Measurements from ENCODE around the gene KRTAP9-9. TPM values are rescaled to one million over a fixed set of nuclear protein-coding genes. Genes with fewer than 3 reads are reported as not detected.
"Not testable (repeated sequence)": the region's sequence is repeated elsewhere in the genome, so short reads cannot be mapped to it uniquely, and the experiment has no call there.

KRTAP9-9 gene
- total RNA-seq: not detected in 2 replicates

DNA sequence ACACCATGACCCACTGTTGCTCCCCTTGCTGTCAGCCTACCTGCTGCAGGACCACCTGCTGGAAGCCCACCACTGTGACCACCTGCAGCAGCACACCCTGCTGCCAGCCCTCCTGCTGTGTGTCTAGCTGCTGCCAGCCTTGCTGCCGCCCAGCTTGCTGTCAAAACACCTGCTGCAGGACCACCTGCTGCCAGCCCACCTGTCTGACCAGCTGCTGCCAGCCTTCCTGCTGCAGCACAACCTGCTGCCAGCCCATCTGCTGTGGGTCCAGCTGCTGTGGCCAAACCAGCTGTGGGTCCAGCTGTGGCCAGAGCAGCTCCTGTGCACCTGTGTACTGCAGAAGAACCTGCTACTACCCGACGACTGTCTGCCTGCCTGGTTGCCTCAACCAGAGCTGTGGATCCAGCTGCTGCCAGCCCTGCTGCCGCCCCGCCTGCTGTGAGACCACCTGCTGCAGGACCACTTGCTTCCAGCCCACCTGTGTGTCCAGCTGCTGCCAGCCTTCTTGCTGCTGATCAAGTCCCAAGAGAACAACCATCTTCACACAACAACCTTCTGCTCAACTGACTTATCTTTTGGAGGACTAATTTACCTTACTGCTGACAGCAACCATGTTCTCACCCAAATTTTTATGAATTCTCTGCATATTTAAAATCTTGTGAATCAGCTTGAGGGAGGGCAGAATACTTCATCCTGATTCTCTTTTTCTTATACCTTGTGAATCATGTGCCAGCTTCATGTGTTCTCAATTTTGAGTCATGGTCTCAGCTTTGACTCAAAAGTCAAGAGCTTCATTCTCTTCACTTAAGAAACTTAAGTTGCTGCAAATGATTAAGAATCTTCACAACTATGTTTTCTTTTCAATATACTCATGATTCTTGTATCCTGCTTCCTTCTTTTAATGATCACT lies at the start of gene KRTAP9-9:
Gene KRTAP9-9, plus strand, starts transcription at position 4 of the 910 bp plus-strand sequence.
- intact Hi-C loops (cut with micrococcal nuclease): not testable (repeated sequence)

DNA sequence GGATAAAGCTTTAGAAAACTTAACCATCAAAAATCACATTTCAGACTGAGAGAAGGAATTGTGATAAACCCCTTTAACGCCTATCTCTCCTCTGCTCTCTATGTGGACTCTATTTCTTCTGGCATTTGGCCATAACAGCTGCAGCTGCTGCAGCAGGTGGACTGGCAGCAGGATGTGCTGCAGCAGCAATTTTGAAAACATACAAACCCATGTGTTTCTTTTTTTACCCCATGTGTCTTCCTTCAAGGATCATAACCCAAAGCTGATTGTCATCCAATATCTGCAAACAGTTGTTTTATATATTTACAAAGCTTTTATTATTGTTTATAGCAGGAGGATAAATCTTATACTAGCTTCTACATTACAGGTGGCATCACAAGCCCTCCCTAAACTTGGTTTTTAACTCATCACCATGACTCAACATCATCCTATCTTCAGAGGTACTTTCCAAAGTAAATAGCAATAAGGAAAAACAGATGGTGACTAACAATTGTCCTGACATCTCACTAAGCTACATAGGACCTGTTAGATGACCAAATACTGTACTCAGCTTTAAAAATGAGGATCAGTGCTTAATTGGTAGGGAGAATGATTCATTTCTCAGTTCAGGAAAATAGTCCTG lies 43.2 kb upstream of the KRTAP9-9 start:
- intact Hi-C loops (cut with micrococcal nuclease): no loop called here

DNA sequence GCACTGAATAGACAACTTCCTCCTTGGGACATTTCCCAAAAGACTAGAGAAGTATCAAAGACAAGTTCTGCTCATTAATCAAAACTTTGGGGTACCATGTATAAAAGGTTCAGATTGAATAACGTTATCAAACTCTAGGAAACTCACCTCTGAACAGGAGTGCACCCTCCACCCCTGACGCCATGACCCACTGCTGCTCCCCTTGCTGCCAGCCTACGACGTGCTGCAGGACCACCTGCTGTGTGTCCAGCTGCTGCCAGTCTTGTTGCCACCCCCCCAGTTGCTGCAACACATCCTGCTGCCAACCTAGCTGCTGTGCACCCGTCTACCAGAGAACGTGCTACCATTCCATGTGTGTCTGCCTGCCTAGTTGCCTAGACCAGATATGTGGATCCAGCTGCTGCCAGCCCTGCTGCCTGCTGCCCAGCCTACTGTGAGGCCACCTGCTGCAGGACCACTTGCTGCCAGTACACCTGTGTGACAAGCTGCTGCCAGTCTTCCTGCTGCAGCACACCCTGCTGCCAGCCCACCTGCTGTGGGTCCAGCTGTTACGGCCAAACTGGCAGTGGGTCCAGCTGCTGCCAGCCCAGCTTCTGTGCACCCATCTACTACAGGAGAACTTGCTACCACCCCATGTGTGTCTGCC lies 42.5 kb upstream of the KRTAP9-9 start:
- intact Hi-C loops (cut with micrococcal nuclease): no loop called here

DNA sequence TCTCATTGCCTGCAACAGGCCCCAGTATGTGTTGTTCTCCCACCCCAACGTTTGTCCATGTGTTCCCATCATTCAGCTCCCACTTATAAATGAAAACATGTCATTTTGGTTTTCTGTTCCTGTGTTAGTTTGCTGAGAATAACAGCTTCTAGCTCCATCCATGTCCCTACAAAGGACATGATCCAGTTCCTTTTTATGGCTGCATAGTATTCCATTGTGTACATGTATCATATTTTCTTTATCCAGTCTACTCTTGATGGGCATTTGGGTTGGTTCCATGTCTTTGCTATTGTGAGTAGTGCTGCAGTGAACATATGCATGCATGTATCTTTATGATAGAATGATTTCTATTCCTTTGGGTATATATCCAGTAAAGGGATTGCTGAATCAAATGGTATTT lies 39.5 kb upstream of the KRTAP9-9 start:
- intact Hi-C loops (cut with micrococcal nuclease): no loop called here

DNA sequence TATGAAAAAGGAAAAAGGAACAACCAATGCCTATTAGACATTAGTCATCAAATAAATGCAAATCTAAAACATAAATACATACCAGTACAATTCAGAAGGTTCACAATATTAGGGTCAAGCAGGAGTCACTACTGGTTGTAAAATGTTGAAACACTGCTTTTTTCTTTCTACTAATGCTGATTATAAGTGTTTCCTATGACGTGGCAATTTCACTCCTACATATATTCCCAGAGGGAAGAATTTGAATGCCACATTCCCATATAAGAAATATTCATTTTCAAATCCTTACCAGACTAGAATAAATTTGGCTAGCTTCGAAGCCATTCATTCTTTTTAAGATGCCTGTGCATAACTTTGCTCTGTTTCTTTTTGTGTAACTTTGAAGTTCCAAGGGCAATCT lies 31.4 kb upstream of the KRTAP9-9 start:
- intact Hi-C loops (cut with micrococcal nuclease): no loop called here

DNA sequence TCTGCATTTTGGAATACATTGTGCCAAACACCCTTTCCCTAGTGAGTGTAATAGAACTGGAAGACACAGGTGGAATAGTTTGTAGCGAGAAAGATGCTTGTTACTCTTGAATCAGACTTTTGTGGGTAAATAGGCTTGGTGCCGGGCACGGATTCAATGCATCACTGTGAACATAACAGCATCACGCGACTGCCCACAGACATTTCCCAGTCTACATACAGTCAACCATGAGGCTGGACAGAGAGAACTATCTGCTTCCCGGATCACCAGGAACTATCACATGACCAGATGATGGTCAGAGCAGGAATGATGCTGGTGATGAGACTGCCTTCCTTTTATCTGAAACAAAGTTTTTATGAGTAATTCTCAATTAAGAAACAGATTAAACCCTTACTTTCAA lies 29.1 kb upstream of the KRTAP9-9 start:
- intact Hi-C loops (cut with micrococcal nuclease): no loop called here

DNA sequence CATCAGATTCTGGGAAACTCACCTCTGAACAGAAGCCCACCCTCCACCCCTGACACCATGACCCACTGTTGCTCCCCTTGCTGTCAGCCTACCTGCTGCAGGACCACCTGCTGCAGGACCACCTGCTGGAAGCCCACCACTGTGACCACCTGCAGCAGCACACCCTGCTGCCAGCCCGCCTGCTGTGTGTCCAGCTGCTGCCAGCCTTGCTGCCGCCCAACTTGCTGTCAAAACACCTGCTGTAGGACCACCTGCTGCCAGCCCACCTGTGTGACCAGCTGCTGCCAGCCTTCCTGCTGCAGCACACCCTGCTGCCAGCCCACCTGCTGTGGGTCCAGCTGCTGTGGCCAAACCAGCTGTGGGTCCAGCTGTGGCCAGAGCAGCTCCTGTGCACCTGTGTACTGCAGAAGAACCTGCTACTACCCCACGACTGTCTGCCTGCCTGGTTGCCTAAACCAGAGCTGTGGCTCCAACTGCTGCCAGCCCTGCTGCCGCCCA lies 28.5 kb upstream of the KRTAP9-9 start, which contains the start of gene KRTAP9-2:
Gene KRTAP9-2, plus strand, starts transcription at position 51 of the 498 bp plus-strand sequence. Its CDS starts 7 bp downstream, at position 58.
- intact Hi-C loops (cut with micrococcal nuclease): not testable (repeated sequence)

DNA sequence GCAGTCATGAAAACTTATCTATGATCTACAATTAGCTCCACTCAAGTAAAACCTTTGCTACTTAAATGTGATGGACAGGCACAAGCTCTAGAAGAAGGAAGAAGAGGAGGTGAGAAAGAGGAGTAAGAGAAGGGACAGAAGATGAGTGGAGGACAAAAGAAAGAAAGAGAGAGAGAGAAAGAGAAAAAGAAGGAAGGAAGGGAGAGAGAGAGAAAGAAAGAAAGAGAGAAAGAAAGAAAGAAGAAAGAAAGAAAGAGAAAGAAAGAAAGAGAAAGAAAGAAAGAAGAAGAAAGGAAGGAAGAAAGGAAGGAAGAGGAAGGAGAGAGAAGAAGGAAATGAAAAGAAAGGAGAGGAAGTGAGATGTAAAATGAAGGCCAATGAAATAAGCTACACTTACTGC lies 25.1 kb upstream of the KRTAP9-9 start:
- intact Hi-C loops (cut with micrococcal nuclease): no loop called here

DNA sequence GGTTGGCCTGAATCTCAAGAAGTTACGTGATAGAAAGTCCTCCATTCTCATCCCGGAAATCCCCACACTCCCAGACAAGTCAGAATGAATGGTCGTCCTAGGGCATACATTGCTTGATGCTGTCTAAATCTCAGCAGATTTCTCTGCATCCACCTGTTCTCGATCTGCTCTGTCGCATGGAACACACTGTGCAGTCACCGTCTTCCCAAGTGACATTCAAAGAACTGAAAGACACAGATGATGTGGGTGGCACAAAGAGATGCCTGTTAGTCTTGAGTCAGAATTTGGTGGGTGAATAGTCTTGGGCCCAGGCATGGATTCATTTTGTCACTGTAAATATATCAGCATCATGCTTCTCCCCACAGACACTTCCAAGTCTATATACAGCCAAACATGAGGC lies 23.5 kb upstream of the KRTAP9-9 start:
- intact Hi-C loops (cut with micrococcal nuclease): no loop called here

DNA sequence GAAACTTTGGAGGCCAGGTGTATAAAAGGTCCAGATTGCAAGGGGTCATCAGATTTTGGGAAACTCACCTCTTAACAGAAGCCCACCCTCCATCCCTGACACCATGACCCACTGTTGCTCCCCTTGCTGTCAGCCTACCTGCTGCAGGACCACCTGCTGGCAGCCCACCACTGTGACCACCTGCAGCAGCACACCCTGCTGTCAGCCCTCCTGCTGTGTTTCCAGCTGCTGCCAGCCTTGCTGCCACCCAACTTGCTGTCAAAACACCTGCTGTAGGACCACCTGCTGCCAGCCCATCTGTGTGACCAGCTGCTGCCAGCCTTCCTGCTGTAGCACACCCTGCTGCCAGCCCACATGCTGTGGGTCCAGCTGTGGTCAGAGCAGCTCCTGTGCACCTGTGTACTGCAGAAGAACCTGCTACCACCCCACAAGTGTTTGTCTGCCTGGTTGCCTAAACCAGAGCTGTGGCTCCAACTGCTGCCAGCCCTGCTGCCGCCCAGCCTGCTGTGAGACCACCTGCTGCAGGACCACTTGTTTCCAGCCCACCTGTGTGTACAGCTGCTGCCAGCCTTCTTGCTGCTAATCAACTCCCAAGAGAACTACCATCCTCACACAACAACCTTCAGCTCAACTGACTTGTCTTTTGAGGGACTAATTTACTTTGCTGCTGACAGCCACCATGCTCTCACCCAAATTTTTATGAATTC lies 22.6 kb upstream of the KRTAP9-9 start, which contains the start of gene KRTAP9-3:
Gene KRTAP9-3, plus strand, starts transcription at position 51 of the 707 bp plus-strand sequence. Its CDS starts 53 bp downstream, at position 104.
- intact Hi-C loops (cut with micrococcal nuclease): not testable (repeated sequence)

DNA sequence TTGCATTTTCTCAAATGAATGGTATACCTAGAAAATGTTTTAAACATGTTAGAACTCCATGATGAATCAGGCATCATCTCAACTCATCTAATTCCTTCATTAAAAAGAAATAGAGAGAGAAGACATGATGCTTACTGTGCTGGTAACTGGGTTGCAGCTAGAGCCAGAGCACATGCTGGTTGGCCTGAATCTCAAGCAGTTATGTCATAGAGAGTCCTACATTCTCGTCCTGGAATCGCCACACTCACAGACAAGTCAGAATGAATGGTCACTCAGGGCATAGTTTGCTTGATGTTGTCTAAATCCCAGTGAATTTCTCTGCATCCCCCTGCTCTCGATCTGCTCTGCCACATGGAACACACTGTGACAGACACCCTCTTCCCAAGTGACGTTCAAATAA lies 18.1 kb upstream of the KRTAP9-9 start:
- intact Hi-C loops (cut with micrococcal nuclease): loop anchor here (1.0 kb wide), 1 partner anchor 13 kb away; no protein-coding TSS in a partner anchor

DNA sequence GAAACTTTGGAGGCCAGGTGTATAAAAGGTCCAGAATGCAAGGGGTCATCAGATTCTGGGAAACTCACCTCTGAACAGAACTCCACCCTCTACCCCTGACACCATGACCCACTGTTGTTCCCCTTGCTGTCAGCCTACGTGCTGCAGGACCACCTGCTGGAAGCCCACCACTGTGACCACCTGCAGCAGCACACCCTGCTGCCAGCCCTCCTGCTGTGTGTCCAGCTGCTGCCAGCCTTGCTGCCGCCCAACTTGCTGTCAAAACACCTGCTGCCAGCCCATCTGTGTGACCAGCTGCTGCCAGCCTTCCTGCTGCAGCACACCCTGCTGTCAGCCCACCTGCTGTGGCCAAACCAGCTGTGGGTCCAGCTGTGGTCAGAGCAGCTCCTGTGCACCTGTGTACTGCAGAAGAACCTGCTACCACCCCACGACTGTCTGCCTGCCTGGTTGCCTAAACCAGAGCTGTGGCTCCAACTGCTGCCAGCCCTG lies 17.2 kb upstream of the KRTAP9-9 start, which contains the start of gene KRTAP9-8:
Gene KRTAP9-8, plus strand, starts transcription at position 51 of the 489 bp plus-strand sequence. Its CDS starts 53 bp downstream, at position 104.
- intact Hi-C loops (cut with micrococcal nuclease): loop anchor here (1.0 kb wide), 1 partner anchor 12 kb away; no protein-coding TSS in a partner anchor

DNA sequence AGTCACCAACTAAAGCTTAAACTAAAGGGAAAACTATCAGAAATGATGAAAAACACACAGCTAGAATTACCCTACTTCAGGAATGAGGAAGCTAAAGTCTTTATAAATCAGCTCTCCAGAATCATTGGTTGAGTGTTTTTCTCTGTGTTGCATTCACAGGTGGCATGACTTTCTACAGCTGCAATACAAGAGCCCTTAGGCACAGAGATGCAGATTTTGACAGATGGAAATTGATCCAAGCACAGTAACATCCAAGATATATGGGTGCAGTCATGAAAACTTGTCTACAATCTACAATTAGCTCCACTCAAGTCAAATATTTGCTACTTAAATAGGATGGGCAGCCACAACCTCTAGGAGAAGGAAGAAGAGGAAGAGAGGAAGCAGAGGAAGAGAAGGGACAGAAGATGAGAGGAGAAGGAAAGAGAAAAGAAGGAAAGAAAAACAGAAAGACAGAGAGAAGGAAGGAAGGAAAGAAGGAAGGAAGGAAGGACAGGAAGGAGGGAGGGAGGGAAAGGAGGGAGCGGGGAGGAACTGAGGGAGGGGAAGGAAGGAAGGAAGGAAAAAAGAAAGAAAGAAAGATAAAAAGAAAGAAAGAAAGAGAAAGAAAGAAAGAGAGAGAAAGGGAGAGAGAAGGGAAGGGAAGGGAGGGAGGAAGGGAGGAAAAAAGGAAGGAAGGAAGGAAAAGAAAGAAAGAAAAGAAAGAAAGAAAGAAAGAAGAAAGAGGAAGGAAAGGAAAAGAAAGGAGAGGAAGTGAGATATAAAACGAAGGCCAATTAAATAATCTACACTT lies 8.0 kb upstream of the KRTAP9-9 start:
- intact Hi-C loops (cut with micrococcal nuclease): not testable (repeated sequence)

DNA sequence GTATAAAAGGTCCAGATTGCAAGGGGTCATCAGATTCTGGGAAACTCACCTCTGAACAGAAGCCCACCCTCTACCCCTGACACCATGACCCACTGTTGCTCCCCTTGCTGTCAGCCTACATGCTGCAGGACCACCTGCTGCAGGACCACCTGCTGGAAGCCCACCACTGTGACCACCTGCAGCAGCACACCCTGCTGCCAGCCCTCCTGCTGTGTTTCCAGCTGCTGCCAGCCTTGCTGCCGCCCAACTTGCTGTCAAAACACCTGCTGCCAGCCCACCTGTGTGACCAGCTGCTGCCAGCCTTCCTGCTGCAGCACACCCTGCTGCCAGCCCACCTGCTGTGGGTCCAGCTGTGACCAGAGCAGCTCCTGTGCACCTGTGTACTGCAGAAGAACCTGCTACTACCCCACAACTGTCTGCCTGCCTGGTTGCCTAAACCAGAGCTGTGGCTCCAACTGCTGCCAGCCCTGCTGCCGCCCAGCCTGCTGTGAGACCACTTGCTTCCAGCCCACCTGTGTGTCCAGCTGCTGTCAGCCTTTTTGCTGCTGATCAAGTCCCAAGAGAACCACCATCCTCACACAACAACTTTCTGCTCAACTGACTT lies 5.4 kb upstream of the KRTAP9-9 start, which contains the start of gene KRTAP9-4:
Gene KRTAP9-4, plus strand, starts transcription at position 51 of the 604 bp plus-strand sequence. Its CDS starts 34 bp downstream, at position 85.
- intact Hi-C loops (cut with micrococcal nuclease): loop anchor here (1.0 kb wide), 1 partner anchor 12 kb away; the partner anchor contains the start of gene KRTAP9-8

DNA sequence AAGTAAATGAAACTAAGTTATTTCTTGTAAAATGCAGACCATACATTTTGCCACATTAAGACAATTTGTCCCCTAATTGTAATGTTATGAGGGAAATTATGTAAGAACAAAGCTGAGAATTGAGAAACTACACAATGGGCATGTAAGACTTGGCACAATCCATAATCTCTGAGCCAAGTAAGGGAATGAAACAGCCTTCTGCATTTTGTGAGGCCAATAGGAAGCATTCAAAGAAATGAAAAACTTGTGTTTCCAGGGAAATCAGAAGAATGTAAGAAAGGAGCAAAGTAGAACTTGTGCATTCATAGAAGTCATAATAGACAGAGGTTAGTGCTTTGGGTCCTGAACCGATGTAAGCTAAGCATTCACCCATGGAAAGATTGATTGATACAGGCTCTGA lies 3.9 kb upstream of the KRTAP9-9 start:
- intact Hi-C loops (cut with micrococcal nuclease): no loop called here

DNA sequence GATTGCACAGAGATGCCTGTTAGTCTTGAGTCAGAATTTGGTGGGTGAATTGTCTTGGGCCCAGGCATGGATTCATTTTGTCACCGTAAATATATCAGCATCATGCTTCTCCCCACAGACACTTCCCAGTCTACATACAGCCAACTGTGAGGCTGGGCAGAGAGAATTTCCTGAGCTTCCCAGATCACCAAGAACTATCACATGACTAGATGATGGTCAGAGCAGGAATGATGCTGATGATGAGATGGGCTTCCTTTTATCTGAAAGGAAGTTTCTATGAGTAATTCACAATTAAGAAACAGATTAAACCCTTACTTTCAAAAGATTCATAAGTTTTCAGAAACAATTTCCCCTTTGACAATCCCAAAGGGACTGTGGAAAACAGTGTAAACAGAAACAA lies 323 bp upstream of the KRTAP9-9 start:
- intact Hi-C loops (cut with micrococcal nuclease): no loop called here

DNA sequence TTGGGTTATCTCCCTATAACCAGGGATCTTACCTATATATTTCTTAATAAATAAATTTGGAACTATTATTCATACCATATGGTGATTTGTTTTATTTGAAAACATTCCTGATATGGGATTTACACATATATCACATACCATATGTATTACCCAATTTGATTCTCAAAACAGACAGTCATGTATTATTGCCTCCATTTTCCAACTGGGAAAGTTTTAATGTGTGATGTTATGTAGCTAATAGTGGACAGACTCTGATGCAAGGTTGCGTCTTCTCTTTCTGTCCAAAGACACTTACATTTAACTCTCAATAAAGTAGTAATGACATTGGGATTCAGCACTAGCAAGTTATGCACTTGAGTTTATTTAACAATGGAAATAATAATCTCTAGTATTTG lies 1.1 kb downstream of the KRTAP9-9 start:
- intact Hi-C loops (cut with micrococcal nuclease): no loop called here

DNA sequence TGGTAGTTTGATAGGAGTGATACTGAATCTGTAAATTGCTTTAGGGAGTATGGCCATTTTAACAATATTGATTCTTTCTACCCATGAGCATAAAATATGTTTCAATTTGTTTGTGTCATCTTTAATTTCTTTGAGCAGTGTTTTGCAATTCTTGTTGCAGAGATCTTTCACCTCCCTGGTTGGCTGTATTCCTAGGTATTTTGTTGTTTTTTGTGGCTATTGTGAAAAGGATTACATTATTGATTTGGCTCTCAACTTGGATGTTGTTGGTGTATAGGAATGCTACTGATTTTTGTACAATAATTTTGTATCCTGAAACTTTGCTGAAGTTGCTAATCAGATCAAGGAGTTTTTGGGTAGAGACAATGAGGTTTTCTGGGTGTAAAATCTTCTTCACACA lies 3.2 kb downstream of the KRTAP9-9 start:
- intact Hi-C loops (cut with micrococcal nuclease): no loop called here

DNA sequence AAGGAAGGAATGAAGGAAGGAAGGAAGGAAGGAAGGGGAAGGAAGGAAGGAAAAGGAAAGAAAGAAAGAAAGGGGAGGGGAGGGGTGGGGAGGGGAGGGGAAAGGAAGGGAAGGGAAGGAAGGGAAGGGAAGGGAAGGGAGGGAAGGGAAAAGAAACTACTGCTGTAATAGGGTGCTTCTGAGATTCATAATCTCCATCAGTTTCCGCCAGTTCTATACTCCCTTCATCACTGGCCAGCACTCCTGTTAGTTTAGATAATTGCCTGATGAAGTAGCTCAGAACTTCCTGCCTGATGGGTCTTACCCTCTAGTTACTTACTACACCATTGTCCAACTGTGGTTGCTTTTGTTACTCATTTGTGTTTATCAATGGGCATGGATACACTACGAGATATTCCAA lies 8.0 kb downstream of the KRTAP9-9 start:
- intact Hi-C loops (cut with micrococcal nuclease): no loop called here

Data from T-helper 1 cell treated with Interleukin-12 subunit alpha and Interleukin-12 subunit beta and Interleukin-4 antibody, amounts not matched to agents 30 ng/mL and 1 ng/mL, for 36 hours (primary cell).